Melanocyte of skin (primary cell): Measurements from ENCODE around the gene ZNF774. TPM values are rescaled to one million over a fixed set of nuclear protein-coding genes. Genes with fewer than 3 reads are reported as not detected.

Experiments
- small RNA-seq, 2 donors: library from RNA; depleted of rRNA; stranded (forward); fragments of <200 nt; gene quantifications; one replicate each; pipeline ENCODE3, GENCODE V24; 2012
- total RNA-seq, 2 donors: library from RNA; depleted of rRNA; stranded (reverse); fragments of >200 nt; gene quantifications; 2 replicates each; pipeline ENCODE4 v1.2.3, GENCODE V29; 2012

ZNF774 gene
- under 1 TPM; 0.69 to 1.00 TPM for total RNA-seq

GRCh38 chr15:90352107-90352893 lies at the start of gene ZNF774:
Gene ZNF774 (plus strand): TSS chr15:90352284. CDS start chr15:90354661, 2,377 bp downstream.

GRCh38 chr15:90387534-90388461 lies 35.7 kb downstream of the ZNF774 start, which contains the start of gene IQGAP1:
Gene IQGAP1 (plus strand): TSS chr15:90388242. CDS start chr15:90388342, 100 bp downstream.

Small RNAs within 50 kb of the gene (small RNA-seq; reads per million reads assigned to genes)
- 0 reads per million in 2 donors for gene NDUFA3P4

Other genes starting within 250 kb of the ZNF774 start
- gene IDH2, start 249.8 kb upstream of the ZNF774 start, total RNA-seq = 10 to 100 TPM; 32.7 to 43.0 TPM
- gene SEMA4B, start 151.0 kb upstream of the ZNF774 start, total RNA-seq = 10 to 100 TPM; 23.3 to 29.6 TPM
- gene CIB1, start 118.3 kb upstream of the ZNF774 start, total RNA-seq = 10 to 100 TPM; 23.4 to 25.6 TPM
- 10 to 100 TPM in 1 of 2 donors, 1 to 10 TPM in 1; 8.0 to 12.0 TPM for gene GDPGP1, start 118.1 kb upstream of the ZNF774 start, total RNA-seq
- gene TTLL13, start 102.7 kb upstream of the ZNF774 start, total RNA-seq = under 1 TPM in 1 of 2 donors, not detected in 1; under 0.01 TPM
- gene NGRN, start 86.6 kb upstream of the ZNF774 start, total RNA-seq = 10 to 100 TPM; 50.6 TPM
- 100 to 1,000 TPM; 167 to 274 TPM for gene IQGAP1, start 36.0 kb downstream of the ZNF774 start, total RNA-seq
- 10 to 100 TPM; 21.7 to 31.0 TPM for gene CRTC3, start 177.6 kb downstream of the ZNF774 start, total RNA-seq